Bronchial epithelial cell (primary cell): ENCODE data around the gene PTPRA. TPM values are rescaled to one million over a fixed set of nuclear protein-coding genes. Genes with fewer than 3 reads are reported as not detected.

Experiments used
- DNase-seq: peaks from one replicate; pipeline ENCODE4 v3.0.0-alpha.2; 2010; ENCODE audit warnings: low read depth
- FAIRE-seq: peaks from 2 replicates; lab custom pipeline; 2011; peaks lifted over from hg19 to GRCh38; lab: Jason Lieb, UNC
- H3K27me3 ChIP-seq: 2 replicates; pipeline ENCODE4 v1.5.1; 2011; ENCODE audit warnings: low read length; ENCODE audit not compliant: control insufficient read depth, insufficient read depth
- H3K36me3 ChIP-seq: 2 replicates; pipeline ENCODE4 v1.5.1; 2011; ENCODE audit warnings: low read length; ENCODE audit not compliant: control insufficient read depth, insufficient read depth
- H3K4me3 ChIP-seq: 2 replicates; pipeline ENCODE4 v1.5.1; 2011; ENCODE audit warnings: mild to moderate bottlenecking, low read depth, low read length, control low read depth
- CTCF ChIP-seq: IDR thresholded peaks from 2 replicates; pipeline ENCODE4 v1.5.1; 2011; ENCODE audit warnings: mild to moderate bottlenecking, moderate library complexity, low read length, control low read depth, inconsistent platforms; ENCODE audit not compliant: insufficient read depth, severe bottlenecking
- total RNA-seq: library from RNA; depleted of rRNA; stranded (reverse); fragments of >200 nt; gene quantifications from 2 replicates; pipeline ENCODE4 v1.2.1, GENCODE V29; 2014

PTPRA gene
- total RNA-seq, 1 donor from 2014 or later, result 20.8 TPM

- Histone ChIP-seq H3K4me3 (no peak overlapping the region), H3K36me3 (peaks cover 8% of the 10 kb centered on the region), H3K27me3 (no peaks in the 10 kb centered on the region)
- FAIRE-seq (no peak), DNase-seq (no peak)
- TF ChIP-seq CTCF, result no peak
Measured at GRCh38 chr20:2983508-2983907, 110.2 kb downstream of the PTPRA start.

- no peak for FAIRE-seq
- no peak for DNase-seq
- H3K27me3 ChIP-seq, result no peaks in the 10 kb centered on the region
- no peak overlapping the region for H3K4me3 ChIP-seq
- no peak for TF ChIP-seq CTCF
- peaks cover 8% of the 10 kb centered on the region for H3K36me3 ChIP-seq
Measured at GRCh38 chr20:2984028-2984501, 110.8 kb downstream of the PTPRA start.

- FAIRE-seq, result peak; percentile 91
- Histone ChIP-seq H3K36me3 (peaks cover 10% of the 10 kb centered on the region), H3K4me3 (no peak overlapping the region), H3K27me3 (no peaks in the 10 kb centered on the region)
- no peak for TF ChIP-seq CTCF
- DNase-seq, result peak; percentile 73
Measured at GRCh38 chr20:2984956-2985661, 111.8 kb downstream of the PTPRA start.

GRCh38 chr20:2986466-2986865 is 113.2 kb downstream of the PTPRA start:
- H3K36me3 ChIP-seq, result peaks cover 10% of the 10 kb centered on the region
- no peak overlapping the region for H3K4me3 ChIP-seq
- TF ChIP-seq CTCF, result no peak
- no peaks in the 10 kb centered on the region for H3K27me3 ChIP-seq
- DNase-seq, result peak; percentile 86
- FAIRE-seq, result peak; percentile 86

- Histone ChIP-seq H3K27me3 (no peaks in the 10 kb centered on the region), H3K4me3 (no peak overlapping the region), H3K36me3 (peaks cover 11% of the 10 kb centered on the region)
- FAIRE-seq, result no peak
- DNase-seq, result no peak
- TF ChIP-seq CTCF, result no peak
Measured at GRCh38 chr20:2987861-2988260, 114.6 kb downstream of the PTPRA start.
